HEK293 (cell line): ENCODE results near the gene CSF1.

Experiments
- CTCF ChIA-PET: fragments of 350-600 bp; formaldehyde crosslinking; extraction: SDS; loops from one replicate; lab custom pipeline; 2021; ENCODE audit warnings: antibody characterized with exemption; lab: Yijun Ruan, JAX
- POLR2A ChIA-PET: fragments of 300-600 bp; formaldehyde crosslinking; extraction: SDS; loops from one replicate; lab custom pipeline; 2020; ENCODE audit warnings: antibody characterized with exemption, inconsistent platforms; lab: Yijun Ruan, JAX
- H3K27ac ChIP-seq: fragments of 200-500 bp; sonication (Bioruptor generic); 2 replicates; pipeline ENCODE4 v1.5.1; 2014; ENCODE audit warnings: low read depth, low read length, control low read depth, inconsistent platforms; ENCODE audit errors: extremely low read depth
- H3K36me3 ChIP-seq, 2 experiments: fragments of 200-500 bp in 1 of 2; sonication (Bioruptor generic) in 1 of 2; 1 replicate in 1 of 2; 2 replicates in 1 of 2; pipeline ENCODE4 v1.5.1; 2014 to 2017; ENCODE audit warnings: inconsistent platforms in 2 of 2, low read length in 2 of 2; ENCODE audit not compliant: control insufficient read depth in 2 of 2, insufficient read depth in 1 of 2
- H3K4me1 ChIP-seq: fragments of 200-500 bp; sonication (Bioruptor generic); 2 replicates; pipeline ENCODE4 v1.5.1; 2014; ENCODE audit warnings: mild to moderate bottlenecking, low read length, inconsistent platforms; ENCODE audit not compliant: control insufficient read depth, insufficient read depth
- H3K4me3 ChIP-seq: 2 replicates; pipeline ENCODE4 v1.5.1; 2011; ENCODE audit warnings: low read depth, mild to moderate bottlenecking, control low read depth, low read length, moderate library complexity
- H3K9me3 ChIP-seq: fragments of 200-500 bp; sonication (Bioruptor generic); 2 replicates; pipeline ENCODE4 v1.5.1; 2014; ENCODE audit warnings: low read depth, low read length, inconsistent platforms; ENCODE audit not compliant: control insufficient read depth, insufficient read depth
- ZBTB20 ChIP-seq: fragments of 450-650 bp; formaldehyde crosslinking; IDR thresholded peaks from 2 replicates; pipeline ENCODE4 v1.5.1; 2016; ENCODE audit warnings: missing biosample characterization, missing genetic modification characterization
- ZEB2 ChIP-seq: fragments of 450-650 bp; formaldehyde crosslinking; IDR thresholded peaks from 2 replicates; pipeline ENCODE4 v1.5.1; 2016; ENCODE audit warnings: missing biosample characterization, missing genetic modification characterization
- ZFHX2 ChIP-seq: fragments of 450-650 bp; formaldehyde crosslinking; conservative IDR thresholded peaks from 2 replicates; pipeline ENCODE4 v1.5.1; 2016; ENCODE audit warnings: missing biosample characterization, missing genetic modification characterization
- ZIC2 ChIP-seq: fragments of 450-650 bp; formaldehyde crosslinking; IDR thresholded peaks from 2 replicates; pipeline ENCODE4 v1.5.1; 2016; ENCODE audit warnings: missing biosample characterization, missing genetic modification characterization
- ZNF112 ChIP-seq: fragments of 450-650 bp; formaldehyde crosslinking; IDR thresholded peaks from 2 replicates; pipeline ENCODE4 v1.5.0; 2017; ENCODE audit warnings: missing biosample characterization, missing genetic modification characterization
- ZNF146 ChIP-seq: fragments of 450-650 bp; formaldehyde crosslinking; IDR thresholded peaks from 2 replicates; pipeline ENCODE4 v1.5.1; 2016; ENCODE audit warnings: missing biosample characterization, missing genetic modification characterization
- ZNF2 ChIP-seq: fragments of 450-650 bp; formaldehyde crosslinking; IDR thresholded peaks from 2 replicates; pipeline ENCODE4 v1.5.1; 2016; ENCODE audit warnings: missing biosample characterization, missing genetic modification characterization
- ZNF23 ChIP-seq: fragments of 450-650 bp; formaldehyde crosslinking; IDR thresholded peaks from 2 replicates; pipeline ENCODE4 v1.5.1; 2016; ENCODE audit warnings: missing biosample characterization, missing genetic modification characterization, borderline replicate concordance
- ZNF354C ChIP-seq: fragments of 450-650 bp; formaldehyde crosslinking; IDR thresholded peaks from 2 replicates; pipeline ENCODE4 v1.5.1; 2016; ENCODE audit warnings: missing biosample characterization, missing genetic modification characterization, low read depth, borderline replicate concordance
- ZNF394 ChIP-seq: fragments of 450-650 bp; formaldehyde crosslinking; IDR thresholded peaks from 2 replicates; pipeline ENCODE4 v1.5.1; 2016; ENCODE audit warnings: missing biosample characterization, missing genetic modification characterization, mild to moderate bottlenecking, moderate library complexity, borderline replicate concordance
- ZNF555 ChIP-seq: fragments of 450-650 bp; formaldehyde crosslinking; conservative IDR thresholded peaks from 2 replicates; pipeline ENCODE4 v1.5.1; 2017; ENCODE audit warnings: missing biosample characterization, mild to moderate bottlenecking, missing genetic modification characterization, inconsistent platforms
- TF ChIP-seq, protein P1 (sequence below): fragments of 450-650 bp; formaldehyde crosslinking; conservative IDR thresholded peaks from 2 replicates; pipeline ENCODE4 v1.5.1; 2016; ENCODE audit warnings: low read depth, missing biosample characterization, missing genetic modification characterization
- TF ChIP-seq, protein P2 (sequence below): fragments of 450-650 bp; formaldehyde crosslinking; optimal IDR thresholded peaks from 2 replicates; pipeline ENCODE3; 2016; ENCODE audit warnings: missing biosample characterization, mild to moderate bottlenecking, missing genetic modification characterization

Gene CSF1

DNA sequence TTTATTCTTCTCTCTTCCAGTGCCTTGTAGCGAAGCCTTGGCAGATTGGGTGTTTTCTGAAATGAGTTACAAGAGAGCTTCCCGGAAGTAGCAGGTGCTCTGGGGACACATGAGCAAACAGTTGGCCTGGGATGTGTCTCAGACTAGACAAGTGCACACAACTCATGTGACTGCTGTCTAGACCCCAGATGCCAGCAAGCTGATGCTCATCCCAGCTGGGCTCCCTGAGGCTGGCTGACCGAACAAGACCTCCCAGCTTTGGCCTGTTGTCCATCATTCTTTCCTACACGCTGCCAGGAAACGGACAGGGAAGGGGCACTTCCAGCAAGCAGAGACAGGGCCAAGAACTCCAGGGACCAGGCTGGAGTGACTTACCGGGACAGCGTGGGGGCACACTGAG lies 18.7 kb upstream of the CSF1 start (continued):
- TF ChIP-seq, protein P1, sequence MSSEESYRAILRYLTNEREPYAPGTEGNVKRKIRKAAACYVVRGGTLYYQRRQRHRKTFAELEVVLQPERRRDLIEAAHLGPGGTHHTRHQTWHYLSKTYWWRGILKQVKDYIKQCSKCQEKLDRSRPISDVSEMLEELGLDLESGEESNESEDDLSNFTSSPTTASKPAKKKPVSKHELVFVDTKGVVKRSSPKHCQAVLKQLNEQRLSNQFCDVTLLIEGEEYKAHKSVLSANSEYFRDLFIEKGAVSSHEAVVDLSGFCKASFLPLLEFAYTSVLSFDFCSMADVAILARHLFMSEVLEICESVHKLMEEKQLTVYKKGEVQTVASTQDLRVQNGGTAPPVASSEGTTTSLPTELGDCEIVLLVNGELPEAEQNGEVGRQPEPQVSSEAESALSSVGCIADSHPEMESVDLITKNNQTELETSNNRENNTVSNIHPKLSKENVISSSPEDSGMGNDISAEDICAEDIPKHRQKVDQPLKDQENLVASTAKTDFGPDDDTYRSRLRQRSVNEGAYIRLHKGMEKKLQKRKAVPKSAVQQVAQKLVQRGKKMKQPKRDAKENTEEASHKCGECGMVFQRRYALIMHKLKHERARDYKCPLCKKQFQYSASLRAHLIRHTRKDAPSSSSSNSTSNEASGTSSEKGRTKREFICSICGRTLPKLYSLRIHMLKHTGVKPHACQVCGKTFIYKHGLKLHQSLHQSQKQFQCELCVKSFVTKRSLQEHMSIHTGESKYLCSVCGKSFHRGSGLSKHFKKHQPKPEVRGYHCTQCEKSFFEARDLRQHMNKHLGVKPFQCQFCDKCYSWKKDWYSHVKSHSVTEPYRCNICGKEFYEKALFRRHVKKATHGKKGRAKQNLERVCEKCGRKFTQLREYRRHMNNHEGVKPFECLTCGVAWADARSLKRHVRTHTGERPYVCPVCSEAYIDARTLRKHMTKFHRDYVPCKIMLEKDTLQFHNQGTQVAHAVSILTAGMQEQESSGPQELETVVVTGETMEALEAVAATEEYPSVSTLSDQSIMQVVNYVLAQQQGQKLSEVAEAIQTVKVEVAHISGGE (tag by site-specific recombination): no peak
- TF ChIP-seq ZBTB20 (tag by site-specific recombination) (no peak), ZNF146 (tag by site-specific recombination) (no peak), ZEB2 (tag by site-specific recombination) (no peak), ZNF23 (tag by site-specific recombination) (no peak)

DNA sequence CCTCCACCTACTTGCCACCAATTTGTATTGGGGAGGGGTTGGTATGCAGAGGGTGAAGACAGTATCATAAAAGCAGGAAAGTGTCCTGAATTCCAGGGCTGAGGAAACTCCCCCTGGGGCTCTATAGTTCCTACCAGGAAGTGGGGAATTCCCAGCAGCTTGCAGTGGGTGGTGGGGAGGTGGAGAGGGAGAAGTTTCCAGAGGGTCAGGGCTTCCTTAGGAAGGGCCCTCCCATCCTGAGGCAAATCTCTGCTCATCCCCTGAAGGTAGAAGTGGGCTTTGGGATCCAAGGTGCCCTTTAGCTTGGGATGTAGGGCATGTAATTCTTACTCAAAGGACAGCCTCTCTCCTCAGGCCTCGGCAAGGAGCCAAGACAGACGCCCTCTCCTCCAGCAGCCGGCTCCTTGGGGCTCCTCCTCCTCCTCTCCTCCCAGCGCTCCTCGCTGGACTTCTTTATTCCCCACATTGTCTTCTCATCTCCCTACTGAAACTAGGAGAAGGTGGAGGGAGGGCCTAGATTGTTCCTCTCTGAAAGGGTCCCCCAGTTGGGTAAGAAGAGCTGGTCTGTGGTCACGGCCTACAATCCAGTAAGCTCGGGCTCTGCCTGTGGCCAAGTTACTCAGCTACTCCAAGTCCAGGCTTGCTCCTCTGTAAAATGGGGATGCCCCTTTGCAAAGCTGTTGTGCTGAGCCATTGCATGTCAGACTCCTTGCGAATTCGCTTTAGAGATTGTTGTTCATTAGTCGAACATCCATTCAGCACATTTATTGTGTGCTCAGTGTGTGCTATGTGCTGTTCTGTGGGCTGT lies 17.9 kb upstream of the CSF1 start:
- TF ChIP-seq, protein P2, sequence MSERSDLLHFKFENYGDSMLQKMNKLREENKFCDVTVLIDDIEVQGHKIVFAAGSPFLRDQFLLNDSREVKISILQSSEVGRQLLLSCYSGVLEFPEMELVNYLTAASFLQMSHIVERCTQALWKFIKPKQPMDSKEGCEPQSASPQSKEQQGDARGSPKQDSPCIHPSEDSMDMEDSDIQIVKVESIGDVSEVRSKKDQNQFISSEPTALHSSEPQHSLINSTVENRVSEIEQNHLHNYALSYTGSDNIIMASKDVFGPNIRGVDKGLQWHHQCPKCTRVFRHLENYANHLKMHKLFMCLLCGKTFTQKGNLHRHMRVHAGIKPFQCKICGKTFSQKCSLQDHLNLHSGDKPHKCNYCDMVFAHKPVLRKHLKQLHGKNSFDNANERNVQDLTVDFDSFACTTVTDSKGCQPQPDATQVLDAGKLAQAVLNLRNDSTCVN (tag by site-specific recombination): no peak
- TF ChIP-seq ZFHX2 (tag by site-specific recombination): peak; percentile 47
- TF ChIP-seq ZNF394 (tag by site-specific recombination): 0 out of 2 replicates have a peak, but pooled peaks have one; percentile 35
- TF ChIP-seq, all 188 proteins: peak for 2
- Histone ChIP-seq H3K36me3 (no peaks in the 10 kb centered on the region), H3K27ac (no peak overlapping the region), H3K9me3 (no peaks in the 10 kb centered on the region), H3K4me1 (no peaks in the 10 kb centered on the region), H3K4me3 (no peak overlapping the region)
- ChIA-PET CTCF (interaction anchor here (0.6 to 1.6 kb wide), 7 partner anchors 11 to 223 kb away, joined by 3 to 6 read pairs (median 3); partner anchors contain the start of gene AHCYL1), POLR2A (interaction anchor here (1.2 kb wide), 1 partner anchor 16 kb away, joined by 3 read pairs; no protein-coding TSS in a partner anchor)

DNA sequence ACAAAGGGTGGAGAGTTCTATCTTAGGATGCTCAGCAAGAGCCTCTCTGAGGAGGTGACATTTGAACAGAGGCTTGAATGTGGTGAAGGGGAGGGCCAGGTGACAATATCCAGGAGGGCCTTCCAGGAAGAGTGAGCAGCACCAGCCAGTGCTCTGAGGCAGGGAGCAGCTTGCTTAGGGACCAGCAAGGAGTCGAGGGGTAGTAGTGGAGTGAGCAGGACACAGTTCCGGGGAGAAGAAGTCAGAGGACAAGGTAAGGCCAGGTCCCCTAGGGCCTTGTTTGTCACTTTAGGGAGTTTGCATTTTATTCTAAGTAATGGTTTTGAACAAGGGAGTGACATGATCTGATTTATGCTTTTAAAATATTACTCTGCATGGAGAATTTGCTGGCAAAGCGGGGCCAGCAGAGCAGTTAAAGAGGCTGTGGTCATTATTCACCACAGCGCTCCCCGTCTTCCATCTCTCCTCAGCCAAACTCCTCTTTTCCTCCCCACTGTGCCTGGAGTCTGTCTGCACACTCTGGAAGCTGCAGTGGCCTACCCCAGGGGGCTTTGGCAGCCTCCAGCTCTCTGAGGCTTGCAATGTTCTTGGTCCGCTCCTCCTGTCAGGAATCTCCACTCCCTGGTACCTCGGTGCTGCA lies 17.0 kb upstream of the CSF1 start:
- Histone ChIP-seq H3K27ac (no peak overlapping the region), H3K9me3 (no peaks in the 10 kb centered on the region), H3K4me3 (no peak overlapping the region), H3K36me3 (no peaks in the 10 kb centered on the region), H3K4me1 (no peaks in the 10 kb centered on the region)
- ChIA-PET CTCF (interaction anchor here (0.7 to 1.6 kb wide), 3 partner anchors 12 to 117 kb away, joined by 3 to 5 read pairs (median 4); partner anchors contain the start of gene AHCYL1), POLR2A (no interaction called here)
- TF ChIP-seq ZNF112 (no peak), ZNF555 (tag by site-specific recombination) (no peak), ZIC2 (tag by site-specific recombination) (peak; percentile 45; the same call in 1 of the 2 replicates), ZNF354C (no peak), ZNF2 (no peak)
